ENCODE results near the gene SLC30A1. TPM values are rescaled to one million over a fixed set of nuclear protein-coding genes. Genes with fewer than 3 reads are reported as not detected.

Gene SLC30A1
- total RNA-seq, 1 donor from 2014 or later, result 18.2 TPM

DNA sequence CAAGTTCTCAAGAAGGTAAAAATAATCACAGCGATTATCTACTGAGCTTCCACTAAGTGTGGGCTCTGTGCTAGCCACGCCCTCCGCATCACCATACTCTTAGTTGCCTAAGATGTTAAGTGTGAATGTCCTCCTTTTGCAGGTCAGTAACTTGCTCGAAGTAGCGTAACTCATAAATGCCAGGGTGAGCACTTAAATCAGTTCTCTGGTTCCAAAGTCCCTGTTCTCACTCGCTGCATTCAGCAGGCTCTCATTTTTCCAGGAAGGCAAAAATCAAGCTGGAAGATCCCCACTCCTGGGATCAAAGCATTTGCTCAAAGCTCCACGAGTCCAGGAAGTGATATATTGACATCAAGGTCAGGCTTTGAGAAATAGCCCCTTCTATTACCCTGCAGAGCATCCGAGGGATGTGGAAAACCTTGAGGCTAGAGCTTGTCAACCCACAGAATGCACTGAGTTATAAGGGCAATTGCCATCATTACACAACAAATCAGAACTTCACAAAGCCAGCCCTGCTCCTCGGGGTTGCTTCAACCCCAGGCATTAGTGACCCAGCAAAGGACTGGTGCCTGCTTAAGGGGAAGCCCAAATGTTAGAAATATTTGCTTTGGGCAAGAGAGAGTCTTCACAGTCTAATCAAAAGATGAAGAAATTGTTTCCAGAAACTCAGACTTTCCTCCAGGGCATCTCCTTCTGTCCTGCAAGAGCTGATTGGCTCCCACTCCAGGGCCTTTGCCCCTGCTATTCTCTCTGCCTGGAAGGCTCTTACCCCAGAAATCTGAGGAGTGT, 19.5 kb downstream of the SLC30A1 start:
- H3K4me3 Mint-ChIP-seq (ENCODE audit: unreplicated experiment), result no peak overlapping the region
- H3K36me3 Mint-ChIP-seq (ENCODE audit: low read depth), result no peaks in the 10 kb centered on the region
- H3K27me3 Mint-ChIP-seq (ENCODE audit: low read depth), result no peaks in the 10 kb centered on the region
- no peak for DNase-seq (ENCODE audit: low spot score)
- H3K9me3 Mint-ChIP-seq (ENCODE audit: low read depth), result no peaks in the 10 kb centered on the region
- H3K27ac Mint-ChIP-seq (ENCODE audit: unreplicated experiment), result no peak overlapping the region
- TF ChIP-seq, protein P1, sequence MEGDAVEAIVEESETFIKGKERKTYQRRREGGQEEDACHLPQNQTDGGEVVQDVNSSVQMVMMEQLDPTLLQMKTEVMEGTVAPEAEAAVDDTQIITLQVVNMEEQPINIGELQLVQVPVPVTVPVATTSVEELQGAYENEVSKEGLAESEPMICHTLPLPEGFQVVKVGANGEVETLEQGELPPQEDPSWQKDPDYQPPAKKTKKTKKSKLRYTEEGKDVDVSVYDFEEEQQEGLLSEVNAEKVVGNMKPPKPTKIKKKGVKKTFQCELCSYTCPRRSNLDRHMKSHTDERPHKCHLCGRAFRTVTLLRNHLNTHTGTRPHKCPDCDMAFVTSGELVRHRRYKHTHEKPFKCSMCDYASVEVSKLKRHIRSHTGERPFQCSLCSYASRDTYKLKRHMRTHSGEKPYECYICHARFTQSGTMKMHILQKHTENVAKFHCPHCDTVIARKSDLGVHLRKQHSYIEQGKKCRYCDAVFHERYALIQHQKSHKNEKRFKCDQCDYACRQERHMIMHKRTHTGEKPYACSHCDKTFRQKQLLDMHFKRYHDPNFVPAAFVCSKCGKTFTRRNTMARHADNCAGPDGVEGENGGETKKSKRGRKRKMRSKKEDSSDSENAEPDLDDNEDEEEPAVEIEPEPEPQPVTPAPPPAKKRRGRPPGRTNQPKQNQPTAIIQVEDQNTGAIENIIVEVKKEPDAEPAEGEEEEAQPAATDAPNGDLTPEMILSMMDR (IDR thresholded peaks at IDR 0.05), result no peak
- no peaks in the 10 kb centered on the region for H3K4me1 Mint-ChIP-seq (ENCODE audit: low read depth)

DNA sequence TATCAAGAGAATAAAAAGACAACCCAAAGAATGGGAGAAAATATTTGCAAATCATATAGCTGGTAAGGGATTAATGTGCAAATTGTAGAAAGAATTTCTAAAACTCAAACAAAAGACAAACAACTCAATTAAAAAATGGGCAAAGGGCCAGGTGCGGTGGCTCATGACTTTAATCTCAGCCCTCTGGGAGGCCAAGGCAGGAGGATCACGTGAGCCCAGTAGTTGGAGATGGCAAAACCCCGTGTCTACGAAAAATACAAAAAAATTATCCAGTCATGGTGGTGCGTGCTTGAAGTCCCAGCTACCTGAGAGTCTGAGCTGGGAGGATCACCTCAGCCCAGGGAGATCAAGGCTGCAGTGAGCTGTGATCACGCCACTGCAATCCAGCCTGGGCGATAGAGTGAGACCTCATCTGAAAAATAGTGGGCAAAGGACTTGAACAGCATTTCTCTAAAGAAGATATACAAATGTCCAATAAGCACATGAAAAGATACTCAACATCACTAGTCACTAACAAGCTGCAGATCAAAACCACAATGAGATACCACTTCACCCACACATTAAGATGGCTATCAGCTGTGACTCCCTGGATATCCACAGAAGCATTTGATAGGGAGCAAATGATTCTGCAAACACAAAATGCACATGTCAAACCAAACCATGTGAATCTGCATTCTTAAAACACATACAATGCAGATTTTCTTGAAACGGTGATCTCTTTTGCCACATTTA, 20.9 kb downstream of the SLC30A1 start:
- no peak overlapping the region for H3K27ac Mint-ChIP-seq (ENCODE audit: unreplicated experiment)

DNA sequence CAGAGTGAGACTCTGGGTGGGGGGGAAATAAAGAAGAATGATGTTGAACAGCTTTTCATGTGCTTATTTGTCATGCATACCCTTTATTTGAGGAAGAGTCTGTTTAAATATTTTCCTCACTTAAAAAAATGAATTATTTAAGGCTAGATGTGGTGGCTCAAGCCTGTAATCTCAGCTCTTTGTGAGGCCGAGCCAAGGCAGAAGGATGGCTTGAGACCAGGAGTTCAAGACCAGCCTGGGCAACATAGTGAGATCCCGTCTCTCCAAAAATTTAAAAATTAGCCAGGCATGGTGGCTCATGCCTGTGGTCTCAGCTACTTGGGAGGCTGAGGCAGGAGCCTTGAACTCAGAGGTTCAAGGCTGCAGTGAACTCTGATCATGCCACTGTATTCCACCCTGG, 25.4 kb downstream of the SLC30A1 start:
- H3K4me1 Mint-ChIP-seq (ENCODE audit: low read depth), result peaks cover 15% of the 10 kb centered on the region
- no peak overlapping the region for H3K27ac Mint-ChIP-seq (ENCODE audit: unreplicated experiment)
- H3K9me3 Mint-ChIP-seq (ENCODE audit: low read depth), result no peaks in the 10 kb centered on the region
- no peak overlapping the region for H3K4me3 Mint-ChIP-seq (ENCODE audit: unreplicated experiment)
- no peaks in the 10 kb centered on the region for H3K27me3 Mint-ChIP-seq (ENCODE audit: low read depth)
- TF ChIP-seq, protein P1 (IDR thresholded peaks at IDR 0.05), result no peak
- no peak for DNase-seq (ENCODE audit: low spot score)
- H3K36me3 Mint-ChIP-seq (ENCODE audit: low read depth), result no peaks in the 10 kb centered on the region

More for the DNA sequence above, 20.9 kb downstream of the SLC30A1 start:
- H3K36me3 Mint-ChIP-seq (ENCODE audit: low read depth), result no peaks in the 10 kb centered on the region
- DNase-seq (ENCODE audit: low spot score), result no peak
- H3K27me3 Mint-ChIP-seq (ENCODE audit: low read depth), result no peaks in the 10 kb centered on the region
- no peaks in the 10 kb centered on the region for H3K4me1 Mint-ChIP-seq (ENCODE audit: low read depth)
- TF ChIP-seq, protein P1 (IDR thresholded peaks at IDR 0.05), result no peak
- no peaks in the 10 kb centered on the region for H3K9me3 Mint-ChIP-seq (ENCODE audit: low read depth)
- no peak overlapping the region for H3K4me3 Mint-ChIP-seq (ENCODE audit: unreplicated experiment)

DNA sequence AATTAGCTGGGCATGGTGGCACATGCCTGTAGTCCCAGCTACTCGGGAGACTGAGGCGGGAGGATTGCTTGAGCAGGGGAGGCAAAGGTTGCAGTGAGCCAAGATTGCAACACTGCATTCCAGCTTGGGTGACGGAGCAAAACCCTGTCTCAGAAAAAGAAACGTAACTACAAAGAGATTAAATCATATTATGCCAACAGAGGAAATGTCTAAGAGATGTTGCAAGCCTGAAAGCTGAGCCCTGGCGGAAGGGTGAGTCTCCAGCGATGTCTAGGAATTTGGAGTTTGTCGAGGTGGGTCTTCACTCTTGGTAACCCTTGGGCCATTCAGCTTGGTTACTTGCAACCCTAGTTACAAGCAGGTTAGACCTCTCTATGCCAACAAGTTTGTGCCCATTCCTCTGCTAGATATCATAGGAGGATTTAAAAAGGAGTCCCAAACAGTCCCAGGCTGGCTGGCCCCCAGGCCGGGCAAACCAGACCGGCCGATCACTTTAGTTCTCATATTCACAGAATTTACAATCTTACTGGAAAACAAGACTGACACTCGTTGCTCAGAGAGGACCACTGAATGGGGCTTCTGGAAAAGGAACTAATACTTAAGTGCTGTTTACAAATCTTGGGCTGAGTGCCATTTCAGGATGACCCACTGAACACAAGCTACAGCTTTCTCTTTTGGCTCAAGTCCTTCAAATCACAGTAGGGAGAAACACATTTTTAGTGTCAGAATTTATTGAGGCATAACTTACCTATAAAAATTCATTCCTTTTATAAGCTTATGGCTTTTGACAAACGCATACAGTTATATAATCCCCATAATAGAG, 27.1 kb downstream of the SLC30A1 start:
- no peak overlapping the region for H3K4me3 Mint-ChIP-seq (ENCODE audit: unreplicated experiment)
- peaks cover 15% of the 10 kb centered on the region for H3K4me1 Mint-ChIP-seq (ENCODE audit: low read depth)
- no peaks in the 10 kb centered on the region for H3K27me3 Mint-ChIP-seq (ENCODE audit: low read depth)
- H3K27ac Mint-ChIP-seq (ENCODE audit: unreplicated experiment), result peak overlapping the region; percentile 77
- H3K36me3 Mint-ChIP-seq (ENCODE audit: low read depth), result no peaks in the 10 kb centered on the region
- no peak for DNase-seq (ENCODE audit: low spot score)
- H3K9me3 Mint-ChIP-seq (ENCODE audit: low read depth), result no peaks in the 10 kb centered on the region
- TF ChIP-seq, protein P1 (IDR thresholded peaks at IDR 0.05), result no peak

Data from chondrocyte (in vitro differentiated cells).